Pancreas (tissue), 10 donors: ENCODE measurements around the gene MTFR1L. TPM values are rescaled to one million over a fixed set of nuclear protein-coding genes. Genes with fewer than 3 reads are reported as not detected.

Source experiments
- ATAC-seq, 4 donors: fragments of 200-7000 bp; cut with Tn5 transposase; one replicate each; pipeline versions ENCODE4 v1.8.0 to v1.9.1; 2020; ENCODE audit warnings: mild to moderate bottlenecking in 4 of 4, moderate library complexity in 4 of 4
- DNase-seq, 6 donors: peaks; one replicate each; pipeline ENCODE4 v3.0.0-alpha.2; 2020
- FAIRE-seq: peaks from 2 replicates; lab custom pipeline; 2012; peaks lifted over from hg19 to GRCh38; lab: Jason Lieb, UNC
- H3K27ac ChIP-seq, 4 donors: fragments of 200-600 bp; sonication (generic); 1 replicate in 3 of 4; 2 replicates in 1 of 4; pipeline versions ENCODE4 v1.5.0 to v1.8.0; 2020
- H3K27me3 ChIP-seq, 4 donors: fragments of 200-600 bp; one replicate each; pipeline ENCODE4 v1.8.0; 2021
- H3K36me3 ChIP-seq, 3 donors: fragments of 200-600 bp; sonication (generic) in 1 of 3; one replicate each; pipeline versions ENCODE4 v1.5.0 to v1.8.0; 2020 to 2021
- H3K4me1 ChIP-seq, 3 donors: fragments of 200-600 bp; one replicate each; pipeline ENCODE4 v1.8.0; 2021
- H3K4me3 ChIP-seq, 4 donors: fragments of 200-600 bp; sonication (generic) in 2 of 4; one replicate each; pipeline versions ENCODE4 v1.5.0 to v1.8.0; 2020 to 2021
- H3K9me3 ChIP-seq, 4 donors: fragments of 200-600 bp; one replicate each; pipeline ENCODE4 v1.8.0; 2021
- CTCF ChIP-seq, 4 donors: fragments of 200-600 bp; sonication (generic) in 3 of 4; IDR thresholded peaks; one replicate each; pipeline versions ENCODE4 v1.5.0 to v1.8.0; 2021; ENCODE audit warnings: antibody characterized with exemption in 4 of 4
- WGBS, 2 donors: extraction: QIAGEN DNeasy Blood & Tissue Kit; methylation state at CpG; one replicate each; pipeline ENCODE4 v1.1.7; 2013; 5-methylcytosine and 5-hydroxymethylcytosine counted together
- intact Hi-C, 3 donors: fragments of 100-400 bp; cut with DNase I; formaldehyde crosslinking; loops; one replicate each; pipeline versions ENCODE4 v1.11.1 to v1.14.2; 2022
- polyA plus RNA-seq, 2 donors: library from polyadenylated mRNA; stranded (reverse); fragments of 200-250 nt; gene quantifications; one replicate each; pipeline ENCODE4 v1.2.3, GENCODE V29; 2013
- total RNA-seq, 6 donors: library from RNA; stranded (reverse); fragmentation: NEBNext Ultra II Directional in 4 of 6; extraction: Animal tissue kit (Norgen Biotek cat#: 25700) in 4 of 6; gene quantifications; one replicate each; pipeline versions ENCODE4 v1.2.1 to v1.2.4, GENCODE V29; 2021 to 2023
- donor health status: healthy with polysubstance abuse.
- donor health status: DM: no; HTN: no; CAD: no; lungs with moderate emphysema.
- donor health status: DM: no; HTN: no; CAD: no.
- donor health status: control.
- donor health status: control.
- donor health status: Bipolar disorder and iron deficiency.
- donor health status: DM: yes; HTN: yes; CAD: no.
- donor health status: DM: no; HTN: no; CAD: no.
- donor health status: DM: no; HTN: no; CAD: no.
- donor health status: DM: yes; HTN: yes; CAD: no.

Gene MTFR1L
- total and polyA plus RNA-seq, 8 donors, result 24.0 to 59.6 (median 27.5) TPM

- TF ChIP-seq CTCF (IDR thresholded peaks at IDR 0.05), result no peak
- intact Hi-C loops, result no loop called here
- FAIRE-seq (no peak), ATAC-seq (no peak), DNase-seq (no peak)
- Histone ChIP-seq H3K27me3 (no peaks in the 10 kb centered on the region), H3K27ac (peak overlapping the region in 3 of 4 donors; percentile 12 to 66 (median 59)), H3K9me3 (no peaks in the 10 kb centered on the region), H3K4me3 (no peak overlapping the region), H3K36me3 (no peaks in the 10 kb centered on the region), H3K4me1 (peaks cover 27 to 35% (median 31%) of the 10 kb centered on the region in 3 donors)
- 45 to 49% methylated on average over 5 of the region's 5 CpGs for WGBS, 2 donors
Measured at GRCh38 chr1:25878690-25879089, 58.9 kb downstream of the MTFR1L start.

GRCh38 chr1:25879675-25880074 is 59.9 kb downstream of the MTFR1L start:
- WGBS, 2 donors, result 11 to 17% methylated on average over 2 of the region's 2 CpGs
- FAIRE-seq, result no peak
- ATAC-seq, result peak; percentile 66 to 76 (median 74)
- TF ChIP-seq CTCF (IDR thresholded peaks at IDR 0.05), result no peak
- peaks cover 23 to 29% (median 26%) of the 10 kb centered on the region in 3 donors for H3K4me1 ChIP-seq
- no peaks in the 10 kb centered on the region for H3K36me3 ChIP-seq
- no peaks in the 10 kb centered on the region for H3K9me3 ChIP-seq
- no peak overlapping the region for H3K4me3 ChIP-seq
- H3K27me3 ChIP-seq, result no peaks in the 10 kb centered on the region
- peak overlapping the region; percentile 11 to 66 (median 45) for H3K27ac ChIP-seq
- peak in 5 of 6 donors; percentile 75 to 86 (median 80) for DNase-seq
- intact Hi-C loops, result loop anchor here in 1 of 3 donors (10.0 kb wide), 1 partner anchor 125 kb away; no protein-coding TSS in a partner anchor

- Histone ChIP-seq H3K27me3 (no peaks in the 10 kb centered on the region), H3K4me1 (peaks cover 20 to 25% (median 25%) of the 10 kb centered on the region in 3 donors), H3K4me3 (no peak overlapping the region), H3K36me3 (no peaks in the 10 kb centered on the region), H3K27ac (peak overlapping the region in 2 of 4 donors; percentile 31 to 59), H3K9me3 (no peaks in the 10 kb centered on the region)
- no peak for FAIRE-seq
- ATAC-seq, result no peak
- WGBS, 2 donors, result 91 to 95% methylated on average over 5 of the region's 5 CpGs
- intact Hi-C loops, result loop anchor here in 1 of 3 donors (10.0 kb wide), 1 partner anchor 124 kb away; no protein-coding TSS in a partner anchor
- DNase-seq, result no peak
- no peak for TF ChIP-seq CTCF (IDR thresholded peaks at IDR 0.05)
Measured at GRCh38 chr1:25880518-25880917, 60.8 kb downstream of the MTFR1L start.

GRCh38 chr1:25881266-25881665 is 61.5 kb downstream of the MTFR1L start:
- no peak for TF ChIP-seq CTCF (IDR thresholded peaks at IDR 0.05)
- ATAC-seq (no peak), DNase-seq (no peak), FAIRE-seq (no peak)
- Histone ChIP-seq H3K36me3 (no peaks in the 10 kb centered on the region), H3K27me3 (no peaks in the 10 kb centered on the region), H3K9me3 (no peaks in the 10 kb centered on the region), H3K4me3 (no peak overlapping the region), H3K4me1 (peaks cover 18 to 20% (median 20%) of the 10 kb centered on the region in 3 donors), H3K27ac (no peak overlapping the region)
- 94 to 97% methylated on average over 11 of the region's 11 CpGs for WGBS, 2 donors
- intact Hi-C loops, result loop anchor here in 1 of 3 donors (10.0 kb wide), 1 partner anchor 124 kb away; no protein-coding TSS in a partner anchor

Other genes starting within 250 kb of the MTFR1L start
- 1 to 10 TPM; 2.1 to 6.1 (median 3.3) TPM for gene MAN1C1, start 203.2 kb upstream of the MTFR1L start, total RNA-seq
- gene MAN1C1, start 203.2 kb upstream of the MTFR1L start, polyA plus RNA-seq, result 1 to 10 TPM; 4.1 to 9.2 TPM
- 10 to 100 TPM; 27.8 to 48.3 (median 39.5) TPM for gene SELENON, start 19.8 kb upstream of the MTFR1L start, total RNA-seq
- 10 to 100 TPM; 29.8 to 39.3 TPM for gene SELENON, start 19.8 kb upstream of the MTFR1L start, polyA plus RNA-seq
- gene AUNIP, start 39.5 kb downstream of the MTFR1L start, total RNA-seq, result under 1 TPM in 4 of 6 donors, not detected in 2; 0.19 to 0.37 (median 0.29) TPM
- gene AUNIP, start 39.5 kb downstream of the MTFR1L start, polyA plus RNA-seq, result not detected
- 10 to 100 TPM in 1 of 6 donors, 1 to 10 TPM in 5; 3.2 to 13.0 (median 4.4) TPM for gene PAQR7, start 55.8 kb downstream of the MTFR1L start, total RNA-seq
- 1 to 10 TPM; 4.4 to 5.7 TPM for gene PAQR7, start 55.8 kb downstream of the MTFR1L start, polyA plus RNA-seq
- 10 to 100 TPM in 3 of 6 donors, 1 to 10 TPM in 3; 3.3 to 40.3 (median 8.7) TPM for gene STMN1, start 86.5 kb downstream of the MTFR1L start, total RNA-seq
- gene STMN1, start 86.5 kb downstream of the MTFR1L start, polyA plus RNA-seq, result 10 to 100 TPM; 16.2 to 58.0 TPM
- gene PAFAH2, start 178.1 kb downstream of the MTFR1L start, total RNA-seq, result 10 to 100 TPM; 11.0 to 19.0 (median 13.7) TPM
- gene PAFAH2, start 178.1 kb downstream of the MTFR1L start, polyA plus RNA-seq, result 10 to 100 TPM; 16.2 to 20.9 TPM
- under 1 TPM; 0.04 to 0.25 (median 0.13) TPM for gene EXTL1, start 201.8 kb downstream of the MTFR1L start, total RNA-seq
- gene EXTL1, start 201.8 kb downstream of the MTFR1L start, polyA plus RNA-seq, result under 1 TPM; 0.21 to 0.34 TPM
- 100 to 1,000 TPM in 1 of 6 donors, 10 to 100 TPM in 5; 27.0 to 142 (median 56.4) TPM for gene SLC30A2, start 226.2 kb downstream of the MTFR1L start, total RNA-seq
- 10 to 100 TPM; 24.1 to 42.4 TPM for gene SLC30A2, start 226.2 kb downstream of the MTFR1L start, polyA plus RNA-seq
- under 1 TPM in 4 of 6 donors, not detected in 2; 0.09 to 0.35 (median 0.33) TPM for gene TRIM63, start 247.7 kb downstream of the MTFR1L start, total RNA-seq
- gene TRIM63, start 247.7 kb downstream of the MTFR1L start, polyA plus RNA-seq, result under 1 TPM; 0.15 to 0.52 TPM